ENCODE measurements around the gene CREB5.

CREB5 gene

DNA sequence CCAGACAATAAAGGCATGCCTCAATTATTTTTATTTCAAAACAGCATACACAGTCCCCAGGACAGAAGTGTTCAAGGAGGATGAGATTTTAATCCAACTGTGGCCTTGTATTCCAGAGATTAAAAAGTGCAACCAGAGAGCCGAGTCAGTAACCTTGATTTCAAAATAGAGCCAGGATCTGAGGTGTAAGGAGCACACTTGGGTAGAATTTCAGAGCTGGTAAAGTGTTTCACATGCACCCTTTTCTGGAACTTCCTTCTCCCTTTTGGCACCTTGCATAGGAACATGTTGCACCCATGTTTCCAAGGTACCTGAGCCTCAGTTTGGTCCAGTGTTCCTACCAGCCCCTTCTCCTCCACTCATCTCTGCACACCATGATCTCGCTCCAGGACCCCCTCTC lies 320.7 kb downstream of the CREB5 start:
- no peak for DNase-seq

DNA sequence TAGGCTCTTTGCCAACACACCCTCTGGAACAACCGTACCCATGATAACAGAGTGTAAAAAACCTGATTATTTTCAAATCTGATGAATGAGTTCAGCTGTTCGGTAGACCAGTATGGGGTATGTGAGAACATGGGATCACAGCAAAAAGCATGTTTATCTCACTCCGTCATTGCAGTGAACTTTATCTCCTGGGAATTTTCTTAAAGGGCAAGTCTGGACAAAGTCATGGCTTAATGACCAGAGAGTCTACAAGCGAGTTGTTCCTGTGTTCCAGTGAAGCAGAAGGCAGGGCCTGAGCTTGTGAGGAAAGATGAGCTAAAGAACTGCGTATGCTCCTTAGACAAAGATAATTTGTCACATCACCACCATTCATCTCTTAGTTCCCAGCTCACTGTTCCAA lies 326.1 kb downstream of the CREB5 start:
- DNase-seq = no peak

DNA sequence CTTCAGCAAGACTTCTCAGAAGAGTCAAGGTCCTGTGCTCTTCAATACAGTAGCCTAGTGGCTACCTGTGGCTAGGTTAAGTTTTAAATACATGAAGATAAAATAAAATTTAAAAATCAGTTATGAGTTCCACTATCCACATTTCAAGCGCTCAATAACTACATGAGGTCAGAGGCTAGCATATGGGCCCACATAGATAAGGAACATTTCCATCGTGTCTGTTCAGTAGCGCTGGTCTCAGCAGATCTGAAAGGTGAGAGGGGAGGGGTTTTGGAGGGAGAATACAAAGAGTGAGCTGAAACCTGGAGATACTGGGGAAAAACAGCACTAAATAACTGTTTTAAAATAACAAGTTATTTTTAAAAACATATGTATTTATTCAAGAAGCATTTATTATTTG lies 326.8 kb downstream of the CREB5 start:
- no peak for DNase-seq

- peak in 2 of 56 donors; percentile 16 to 30 for DNase-seq
Observed at GRCh38 chr7:28739826-28740225, 327.5 kb downstream of the CREB5 start.

GRCh38 chr7:28744951-28745350 lies 332.6 kb downstream of the CREB5 start:
- no peak for DNase-seq

GRCh38 chr7:28745351-28745750 lies 333.0 kb downstream of the CREB5 start:
- no peak for DNase-seq

- no peak for DNase-seq
Observed at GRCh38 chr7:28747404-28747803, 335.1 kb downstream of the CREB5 start.

GRCh38 chr7:28747854-28748253 lies 335.5 kb downstream of the CREB5 start:
- DNase-seq = no peak

DNA sequence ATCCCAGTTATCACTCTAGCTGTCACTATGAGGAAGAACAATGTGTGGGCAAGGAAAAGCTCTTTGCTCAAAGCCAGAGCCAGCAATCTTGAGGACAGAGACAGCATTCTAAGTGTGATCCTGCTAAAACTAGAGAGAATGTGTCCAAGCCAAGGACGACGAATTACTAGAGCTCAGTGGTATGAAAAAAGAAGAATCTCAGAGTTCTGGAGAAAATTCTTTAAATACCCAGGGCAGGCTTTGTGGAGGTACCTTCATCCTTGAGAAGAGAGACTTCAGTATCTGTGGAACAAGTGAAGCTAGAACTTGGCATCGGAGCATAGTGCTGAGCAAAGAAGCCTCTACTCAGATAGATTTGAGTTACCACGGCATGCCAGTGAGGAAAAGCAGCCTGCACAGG lies 336.0 kb downstream of the CREB5 start:
- no peak for DNase-seq

GRCh38 chr7:28748933-28749584 lies 336.7 kb downstream of the CREB5 start:
- DNase-seq = no peak

- DNase-seq = no peak
Observed at GRCh38 chr7:28749638-28750037, 337.3 kb downstream of the CREB5 start.

- DNase-seq = no peak
Observed at GRCh38 chr7:28750981-28751380, 338.7 kb downstream of the CREB5 start.

GRCh38 chr7:28753613-28754012 lies 341.3 kb downstream of the CREB5 start:
- DNase-seq = no peak

DNA sequence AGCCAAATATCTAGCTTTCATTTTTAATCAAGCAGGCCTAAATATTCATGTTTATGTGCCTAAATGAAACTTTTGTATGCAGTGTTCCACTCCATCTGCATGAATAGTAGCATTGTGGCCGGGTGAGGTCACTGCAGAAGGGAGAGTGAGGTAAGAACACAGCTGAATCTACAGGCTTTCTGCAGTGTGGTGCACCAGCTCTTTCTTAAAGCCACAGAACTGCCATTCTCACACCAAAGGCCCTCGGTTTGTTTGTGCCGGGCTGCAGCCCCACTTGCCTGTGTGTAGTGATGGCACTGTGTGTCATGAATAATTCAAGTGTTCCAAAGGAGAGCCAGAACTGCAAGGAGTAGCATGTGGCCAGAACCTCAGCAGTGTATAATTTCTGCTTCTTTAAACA lies 341.7 kb downstream of the CREB5 start:
- peak in 54 of 56 donors; percentile 11 to 96 (median 81) for DNase-seq

GRCh38 chr7:28754447-28754846 lies 342.1 kb downstream of the CREB5 start:
- no peak for DNase-seq

DNA sequence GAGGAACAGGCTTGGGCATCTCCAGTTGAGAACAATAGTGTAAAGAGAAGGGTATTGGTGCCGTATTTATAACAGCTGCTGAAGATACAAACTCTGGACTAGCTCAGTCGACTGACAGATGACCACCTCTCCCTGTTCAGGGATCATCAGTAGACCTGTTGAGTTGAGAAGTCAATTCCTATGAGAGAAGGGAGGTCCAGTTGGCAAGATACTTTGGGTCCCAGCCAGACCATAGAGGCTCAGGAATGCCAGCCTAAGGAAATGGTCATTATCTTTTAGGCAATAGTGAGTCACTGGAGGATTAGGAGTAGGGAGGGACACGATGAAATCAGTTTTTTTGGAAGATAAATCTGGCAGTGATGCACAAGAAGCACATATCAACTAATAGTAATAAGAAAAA lies 342.9 kb downstream of the CREB5 start:
- no peak for DNase-seq

DNA sequence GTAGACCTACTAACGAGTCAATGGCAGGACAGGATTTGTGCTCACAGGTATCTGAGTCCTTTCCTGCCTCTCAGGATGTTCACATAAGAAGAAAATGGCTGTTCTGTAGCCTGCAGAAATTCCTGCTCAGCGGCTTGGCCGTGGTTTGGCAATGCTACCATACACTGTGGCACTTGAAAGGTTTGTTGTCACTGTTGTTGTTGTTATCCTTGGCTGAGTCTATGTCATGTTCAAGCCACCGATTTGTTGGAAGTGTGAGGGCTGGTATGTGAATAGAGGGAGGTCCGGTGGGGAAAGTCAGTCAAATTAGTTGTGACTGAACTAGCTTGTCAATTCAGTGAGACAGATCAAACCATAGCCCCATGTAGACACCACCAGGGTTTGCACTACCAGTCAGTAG lies 345.9 kb downstream of the CREB5 start:
- no peak for DNase-seq

DNA sequence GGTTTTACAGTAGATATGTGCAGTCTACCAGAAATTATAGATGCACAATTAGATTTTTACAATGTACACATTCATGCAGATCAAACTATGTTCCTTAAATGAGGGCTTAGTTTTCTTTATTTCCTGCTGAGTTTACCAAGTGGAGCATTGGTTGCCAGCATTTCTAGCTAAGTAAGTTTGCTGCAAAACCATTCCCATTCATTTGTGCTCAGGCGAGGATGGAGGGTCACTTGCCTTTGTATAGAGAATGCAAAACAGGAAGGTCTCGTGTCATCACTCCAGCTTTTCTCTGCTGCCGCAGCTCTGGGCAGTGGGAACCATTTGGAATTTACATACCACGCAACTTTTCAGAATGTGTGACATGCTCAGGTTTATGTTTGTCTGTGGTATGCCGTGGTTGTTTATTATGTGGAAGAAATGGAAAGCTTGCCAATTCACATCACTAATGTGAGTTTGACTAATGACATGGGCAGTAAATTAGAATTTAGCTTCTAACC lies 347.2 kb downstream of the CREB5 start:
- DNase-seq = peak in 1 of 56 donors; percentile 29

DNA sequence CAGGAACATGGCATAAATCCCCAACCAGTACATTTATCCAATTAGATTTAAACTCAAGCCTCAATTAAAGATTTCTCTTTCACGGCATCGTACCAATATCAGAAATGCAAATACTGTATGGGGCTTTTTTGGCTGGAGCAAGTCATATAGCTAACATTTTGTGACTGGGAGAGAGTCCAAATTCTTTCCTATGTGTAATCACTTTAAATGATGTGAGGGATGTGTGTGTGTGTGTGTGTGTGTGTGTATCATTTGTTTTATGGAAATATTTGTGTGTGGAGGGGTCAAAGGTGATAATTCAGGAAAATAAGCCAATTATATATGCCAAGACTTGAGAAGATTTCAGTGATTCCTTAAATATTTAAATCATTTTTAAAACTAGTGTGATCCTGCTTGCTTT lies 349.2 kb downstream of the CREB5 start:
- no peak for DNase-seq

- no peak for DNase-seq
Observed at GRCh38 chr7:28762651-28763050, 350.3 kb downstream of the CREB5 start.

GRCh38 chr7:28766359-28766758 lies 354.0 kb downstream of the CREB5 start:
- DNase-seq = no peak

DNA sequence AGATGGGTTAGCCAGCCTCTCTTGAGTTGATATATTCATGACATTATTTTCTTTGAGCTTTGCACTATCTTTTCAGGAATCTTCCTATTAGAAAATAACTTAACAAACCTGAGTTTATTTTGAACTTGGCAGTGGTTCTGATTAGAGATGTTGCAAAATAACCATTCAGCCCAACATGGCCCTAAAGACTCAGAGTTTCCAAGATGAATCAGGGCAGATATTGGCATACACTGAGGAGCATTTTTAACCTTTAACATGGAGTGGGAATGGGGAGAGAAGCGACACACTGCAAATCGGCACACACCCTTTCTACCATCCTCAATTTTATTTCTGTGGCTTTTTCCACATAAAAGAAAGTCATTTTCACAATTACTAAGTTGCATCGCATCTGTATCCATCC lies 355.0 kb downstream of the CREB5 start:
- no peak for DNase-seq

DNA sequence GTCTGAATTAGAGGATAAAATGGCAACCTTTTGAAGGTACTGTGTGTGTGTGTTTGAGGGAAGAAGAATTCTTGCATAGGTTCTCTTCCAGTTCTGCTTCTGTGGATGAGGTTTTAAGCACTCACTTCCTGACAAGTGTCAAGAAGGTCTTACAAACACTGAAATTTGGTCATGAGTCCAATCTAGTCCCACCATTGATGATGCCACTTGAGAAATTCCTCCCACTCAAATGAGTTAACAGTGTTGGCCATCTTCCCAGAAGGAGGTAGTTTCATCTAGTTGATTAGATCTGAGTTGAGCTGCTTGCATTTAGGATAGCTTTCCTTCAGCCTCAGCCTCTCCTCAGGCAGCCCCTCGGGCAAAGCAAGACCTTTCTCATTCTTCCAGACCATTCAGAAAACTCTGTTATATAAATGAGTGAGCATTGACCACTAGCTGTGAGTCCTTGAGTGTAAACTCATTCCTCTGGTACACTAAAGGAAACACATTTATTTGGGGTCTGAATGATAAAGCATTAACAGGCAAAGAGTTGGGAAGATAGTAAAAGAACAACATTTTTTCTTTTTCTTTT lies 356.3 kb downstream of the CREB5 start:
- no peak for DNase-seq

All from amygdala (tissue), 56 donors.